WERI-Rb-1 (cell line): ENCODE measurements around the gene ELN.
A peak's percentile ranks its signal among the peaks of the same experiment; 100 is the strongest.

Experiments used
- DNase-seq: peaks from one replicate; pipeline ENCODE4 v3.0.0-alpha.2; 2020
- H3K27ac ChIP-seq: fragments of 250-450 bp; sonication (Bioruptor Pico); 2 replicates; pipeline ENCODE4 v1.5.1; 2020; ENCODE audit warnings: mild to moderate bottlenecking, moderate library complexity
- H3K27me3 ChIP-seq: fragments of 250-450 bp; sonication (Bioruptor Pico); 2 replicates; pipeline ENCODE4 v1.5.1; 2021; ENCODE audit warnings: mild to moderate bottlenecking, low read depth, moderate library complexity; ENCODE audit not compliant: insufficient read depth, severe bottlenecking
- H3K36me3 ChIP-seq: fragments of 250-450 bp; sonication (Bioruptor Pico); 2 replicates; pipeline ENCODE4 v1.5.1; 2020; ENCODE audit warnings: mild to moderate bottlenecking, moderate library complexity
- H3K4me3 ChIP-seq: 2 replicates; pipeline ENCODE4 v1.5.1; 2011; ENCODE audit warnings: low read depth, mild to moderate bottlenecking, control low read depth, low read length
- H3K9me3 ChIP-seq: fragments of 250-450 bp; sonication (Bioruptor Pico); 2 replicates; pipeline ENCODE4 v1.5.1; 2021; ENCODE audit warnings: mild to moderate bottlenecking, moderate library complexity; ENCODE audit not compliant: severe bottlenecking
- CTCF ChIP-seq: IDR thresholded peaks from 2 replicates; pipeline ENCODE4 v1.5.1; 2011; ENCODE audit warnings: low read depth, mild to moderate bottlenecking, control low read depth, inconsistent platforms, low read length

Gene ELN

GRCh38 chr7:74059681-74060588 is 32.0 kb downstream of the ELN start:
- H3K9me3 ChIP-seq = no peaks in the 10 kb centered on the region
- DNase-seq = peak; percentile 35
- peak overlapping the region; percentile 8; the same call in 1 of the 2 replicates for H3K4me3 ChIP-seq

GRCh38 chr7:74061840-74062539 is 34.0 kb downstream of the ELN start:
- no peak overlapping the region for H3K4me3 ChIP-seq
- DNase-seq = no peak
- no peak overlapping the region for H3K27ac ChIP-seq
- H3K36me3 ChIP-seq = no peaks in the 10 kb centered on the region
- no peaks in the 10 kb centered on the region for H3K27me3 ChIP-seq
- no peaks in the 10 kb centered on the region for H3K9me3 ChIP-seq
- TF ChIP-seq CTCF = no peak

More at GRCh38 chr7:74059681-74060588, 32.0 kb downstream of the ELN start:
- Histone ChIP-seq H3K27me3 (no peaks in the 10 kb centered on the region), H3K27ac (no peak overlapping the region), H3K36me3 (no peaks in the 10 kb centered on the region)
- peak; percentile 40; the same call in 1 of the 2 replicates for TF ChIP-seq CTCF

- Histone ChIP-seq H3K27ac (no peak overlapping the region), H3K9me3 (no peaks in the 10 kb centered on the region), H3K4me3 (no peak overlapping the region), H3K27me3 (no peaks in the 10 kb centered on the region), H3K36me3 (no peaks in the 10 kb centered on the region)
- DNase-seq = no peak
- no peak for TF ChIP-seq CTCF
These were observed 35.3 kb downstream of the ELN start for GRCh38 chr7:74063223-74063641.

GRCh38 chr7:74063646-74064045 is 35.7 kb downstream of the ELN start:
- no peak overlapping the region for H3K27ac ChIP-seq
- no peak for TF ChIP-seq CTCF
- H3K27me3 ChIP-seq = no peaks in the 10 kb centered on the region
- H3K4me3 ChIP-seq = no peak overlapping the region
- no peaks in the 10 kb centered on the region for H3K9me3 ChIP-seq
- no peaks in the 10 kb centered on the region for H3K36me3 ChIP-seq
- DNase-seq = no peak

- H3K27me3 ChIP-seq = no peaks in the 10 kb centered on the region
- no peak overlapping the region for H3K27ac ChIP-seq
- no peaks in the 10 kb centered on the region for H3K36me3 ChIP-seq
- H3K9me3 ChIP-seq = no peaks in the 10 kb centered on the region
- H3K4me3 ChIP-seq = no peak overlapping the region
- no peak for TF ChIP-seq CTCF
- DNase-seq = no peak
These were observed 36.7 kb downstream of the ELN start for GRCh38 chr7:74064696-74065095.
